CD4-positive, alpha-beta T cell treated with Interleukin-4 for 4 hours (primary cell): ENCODE measurements around the gene MAP1S.
A peak's percentile ranks its signal among the peaks of the same experiment; 100 is the strongest.

Experiments used
- DNase-seq: peaks from one replicate; pipeline ENCODE4 v3.0.0-alpha.2; 2020

The MAP1S gene

GRCh38 chr19:17718947-17719711 is at the start of gene MAP1S:
Gene MAP1S (plus strand): TSS chr19:17719480. CDS start chr19:17719503, 23 bp downstream.
- peak; percentile 43 for DNase-seq

DNA sequence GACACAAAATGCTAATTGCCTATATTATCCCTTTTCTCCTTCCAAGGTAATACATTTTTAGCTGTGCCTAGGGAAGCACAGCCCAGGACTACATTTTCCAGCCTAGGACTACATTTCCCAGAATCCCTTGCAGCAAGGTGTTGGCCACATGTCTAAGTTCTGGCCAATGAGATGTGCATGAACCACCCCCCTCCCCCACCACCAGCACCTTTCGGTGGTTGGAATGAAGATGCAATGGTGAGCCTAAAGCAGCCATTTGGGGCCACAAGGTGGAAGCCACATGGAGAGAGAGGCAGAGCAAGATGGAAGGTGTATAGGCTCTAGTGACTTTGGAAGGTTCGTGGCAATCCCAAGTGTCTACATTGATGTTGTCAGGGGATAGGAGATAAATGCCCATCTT is 47.4 kb upstream of the MAP1S start:
- no peak for DNase-seq

- DNase-seq = no peak
Observed at GRCh38 chr19:17673937-17674799, 45.1 kb upstream of the MAP1S start.

DNA sequence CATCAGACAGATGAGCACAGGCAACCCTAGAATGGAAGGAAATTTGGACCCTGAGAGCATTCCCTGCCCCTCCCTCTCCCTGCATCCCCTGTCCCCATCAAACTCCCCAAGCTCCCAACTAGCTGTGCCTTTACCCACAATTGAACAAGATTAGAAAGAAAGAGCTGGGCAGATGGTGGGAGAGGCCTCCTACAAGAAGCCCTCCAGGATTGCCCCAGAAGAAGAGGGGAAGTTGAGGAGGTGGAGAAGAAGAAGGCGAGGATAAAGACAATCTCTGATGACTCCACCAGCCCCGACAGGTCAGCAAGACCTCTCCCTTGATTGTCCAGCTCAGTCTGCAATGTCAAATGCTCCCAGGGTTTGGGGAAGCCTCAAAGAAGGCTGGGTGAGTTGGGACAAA is 43.0 kb upstream of the MAP1S start:
- DNase-seq = no peak

GRCh38 chr19:17677002-17677401 is 42.3 kb upstream of the MAP1S start:
- no peak for DNase-seq

DNA sequence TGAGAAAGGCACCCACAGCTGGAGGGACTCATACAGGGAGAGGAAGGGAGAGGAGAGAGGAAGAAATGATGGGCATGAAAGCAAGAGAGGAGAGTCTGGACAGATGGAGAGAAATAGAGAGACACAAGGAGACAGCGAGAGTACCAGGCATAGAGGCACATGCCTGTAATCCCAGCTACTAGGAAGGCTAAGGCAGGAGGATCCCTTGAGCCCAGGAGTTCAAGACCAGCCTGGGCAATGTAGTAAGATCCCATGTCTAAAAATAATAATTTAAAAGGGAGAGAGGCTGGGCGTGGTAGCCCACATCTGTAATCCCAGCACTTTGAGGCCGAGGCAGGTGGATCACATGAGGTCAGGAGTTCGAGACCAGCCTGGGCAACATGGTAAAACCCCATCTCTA is 40.4 kb upstream of the MAP1S start:
- DNase-seq = no peak

GRCh38 chr19:17679526-17680229 is 39.6 kb upstream of the MAP1S start:
- no peak for DNase-seq

GRCh38 chr19:17680230-17680722 is 39.0 kb upstream of the MAP1S start:
- peak; percentile 33 for DNase-seq

DNA sequence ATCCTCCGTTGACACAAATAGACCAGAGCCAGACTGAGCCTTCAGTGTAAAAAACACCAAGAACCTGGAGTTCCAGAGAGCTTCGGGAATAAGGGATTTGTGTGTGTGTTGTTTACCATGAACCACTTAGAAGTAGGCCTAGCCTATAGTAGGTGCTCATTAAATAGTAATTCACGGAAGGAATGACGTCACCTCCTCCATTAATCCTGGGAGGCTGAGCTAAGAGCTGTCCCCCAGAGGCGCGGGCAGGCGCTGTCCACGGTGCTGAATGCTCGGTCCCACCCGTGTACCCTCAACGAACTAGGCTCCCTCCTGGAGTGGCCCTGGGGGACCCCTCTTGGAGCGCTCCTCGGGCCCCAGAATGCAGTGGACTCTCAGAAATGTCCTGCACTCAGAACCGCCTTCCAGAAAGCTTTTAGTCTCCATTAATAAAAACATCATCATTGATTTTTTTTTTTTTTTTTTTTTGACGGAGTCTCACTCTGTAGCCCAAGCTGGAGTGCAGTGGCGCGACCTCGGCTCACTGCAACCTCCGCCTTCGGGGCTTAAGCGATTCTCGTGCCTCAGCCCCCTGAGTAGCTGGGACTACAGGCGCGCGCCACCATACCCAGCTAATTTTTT is 37.7 kb upstream of the MAP1S start:
- no peak for DNase-seq

DNA sequence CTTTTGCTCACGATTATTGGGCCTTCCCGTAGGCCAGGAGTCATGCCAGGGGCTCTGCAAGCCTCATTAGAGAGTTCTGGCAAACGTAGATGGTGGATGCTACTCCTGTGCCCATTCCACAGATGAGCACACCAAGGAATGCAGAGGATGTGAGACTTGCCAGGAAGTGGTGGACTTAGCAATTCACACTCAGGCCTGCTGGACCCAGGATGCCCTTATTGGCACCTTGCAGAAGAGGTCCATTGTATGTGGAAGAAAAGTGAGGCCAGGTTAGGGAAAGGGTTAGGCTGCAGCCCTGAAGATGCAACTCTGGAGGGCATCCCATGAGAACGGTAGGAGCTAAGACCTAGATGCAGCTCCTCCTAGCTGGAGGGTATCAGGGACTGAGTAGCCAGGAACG is 37.0 kb upstream of the MAP1S start:
- DNase-seq = no peak

DNA sequence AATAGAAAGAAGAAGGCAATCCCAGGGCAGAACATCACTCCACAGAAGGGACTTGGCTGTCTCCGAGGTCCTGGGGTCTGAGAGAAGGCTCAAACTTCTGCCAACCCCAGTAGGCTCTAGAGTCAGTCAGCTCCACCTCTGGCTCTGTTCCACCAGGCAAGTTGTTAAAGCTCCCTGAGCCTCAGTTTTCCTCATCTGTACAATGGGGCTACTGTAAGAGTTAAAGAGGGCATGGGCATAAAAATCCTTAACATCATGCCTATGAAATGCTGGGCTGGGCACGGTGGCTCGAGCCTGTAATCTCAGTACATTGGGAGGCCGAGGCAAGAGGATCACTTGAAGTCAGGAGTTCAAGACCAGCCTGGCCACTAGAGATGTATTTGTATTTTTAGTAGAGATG is 36.2 kb upstream of the MAP1S start:
- no peak for DNase-seq

DNA sequence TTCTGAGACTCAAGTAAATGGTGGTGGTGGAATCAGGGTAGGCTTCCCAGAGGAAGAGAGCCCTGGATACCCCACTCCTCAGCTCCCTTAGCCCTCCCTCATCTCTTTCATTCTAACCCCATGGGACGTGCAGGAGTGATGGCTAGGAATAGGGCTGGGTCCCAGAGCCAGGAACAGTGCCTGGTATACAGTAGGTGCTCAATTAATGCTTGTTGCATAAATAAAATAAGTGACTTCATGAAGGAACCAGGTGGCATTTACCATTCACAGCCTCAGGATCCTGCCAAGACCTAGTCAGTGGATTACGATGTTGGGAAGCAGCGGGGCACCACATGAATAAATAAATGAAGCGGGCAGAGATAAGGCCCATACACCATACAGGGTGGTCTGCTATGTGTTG is 35.0 kb upstream of the MAP1S start:
- no peak for DNase-seq

GRCh38 chr19:17685451-17686022 is 33.7 kb upstream of the MAP1S start:
- DNase-seq = no peak

- DNase-seq = no peak
Observed at GRCh38 chr19:17686023-17686521, 33.2 kb upstream of the MAP1S start.

GRCh38 chr19:17686592-17687024 is 32.7 kb upstream of the MAP1S start:
- DNase-seq = no peak

DNA sequence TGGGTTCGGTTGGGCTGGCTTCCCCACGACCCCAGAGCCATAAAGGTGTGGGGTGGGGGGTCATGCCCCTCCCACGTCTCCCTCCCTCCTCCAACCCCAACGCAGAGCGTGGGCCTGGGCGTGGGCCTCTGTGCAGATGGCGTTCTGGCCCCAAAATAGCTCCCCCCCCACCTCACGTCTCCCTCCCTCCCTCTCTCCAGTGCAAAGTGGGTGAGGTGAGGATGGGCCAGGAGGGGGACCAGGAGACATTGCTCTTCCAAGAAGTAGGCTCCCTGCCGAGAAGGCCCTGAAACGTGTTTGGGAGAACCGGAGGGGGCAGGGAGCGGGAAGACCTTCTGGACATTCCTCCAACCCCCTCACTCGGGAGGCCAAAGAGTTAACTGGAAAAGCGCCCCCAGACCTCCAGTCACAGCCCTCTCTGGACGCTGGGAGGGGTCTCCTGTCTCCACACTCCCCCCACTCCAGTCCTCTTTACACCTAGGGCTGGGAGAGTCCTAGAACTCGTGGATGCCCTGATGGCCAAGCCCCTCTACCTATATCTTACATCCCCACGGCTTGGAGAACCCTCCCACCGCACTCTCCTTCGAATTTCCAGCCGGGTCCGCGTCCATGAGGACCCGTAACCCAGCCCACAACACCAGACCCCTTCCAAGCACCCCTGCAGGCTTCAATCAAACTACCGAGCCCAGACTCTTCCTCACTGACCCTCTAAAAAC is 32.0 kb upstream of the MAP1S start:
- no peak for DNase-seq

- DNase-seq = no peak
Observed at GRCh38 chr19:17687857-17688784, 31.2 kb upstream of the MAP1S start, which contains the start of gene UNC13A. Gene UNC13A (minus strand): TSS chr19:17688354. CDS start chr19:17688199, 155 bp downstream.

GRCh38 chr19:17688853-17689595 is 30.3 kb upstream of the MAP1S start:
- no peak for DNase-seq

DNA sequence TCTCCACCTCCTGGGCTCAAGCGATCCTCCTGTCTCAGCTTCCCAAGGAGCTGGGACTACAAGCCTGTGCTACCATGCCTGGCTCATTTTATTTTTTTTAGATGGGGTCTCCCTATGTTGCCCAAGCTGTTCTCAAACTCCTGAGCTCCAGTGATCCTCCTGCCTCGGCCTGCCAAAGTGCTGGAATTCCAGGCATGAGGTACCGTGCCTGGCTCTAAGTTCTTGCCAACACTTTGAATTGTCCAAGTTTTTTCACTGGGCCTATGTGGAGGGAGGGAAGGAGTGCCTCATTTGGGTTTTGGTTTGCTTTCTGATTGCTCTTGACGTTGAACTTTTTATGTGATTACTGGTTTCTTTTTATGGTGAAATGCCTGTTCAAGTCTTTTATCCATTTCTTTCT is 26.7 kb upstream of the MAP1S start:
- DNase-seq = no peak

GRCh38 chr19:17695198-17695597 is 24.1 kb upstream of the MAP1S start:
- DNase-seq = no peak
